ENCODE measurements around the gene GTF2A2.

The GTF2A2 gene

DNA sequence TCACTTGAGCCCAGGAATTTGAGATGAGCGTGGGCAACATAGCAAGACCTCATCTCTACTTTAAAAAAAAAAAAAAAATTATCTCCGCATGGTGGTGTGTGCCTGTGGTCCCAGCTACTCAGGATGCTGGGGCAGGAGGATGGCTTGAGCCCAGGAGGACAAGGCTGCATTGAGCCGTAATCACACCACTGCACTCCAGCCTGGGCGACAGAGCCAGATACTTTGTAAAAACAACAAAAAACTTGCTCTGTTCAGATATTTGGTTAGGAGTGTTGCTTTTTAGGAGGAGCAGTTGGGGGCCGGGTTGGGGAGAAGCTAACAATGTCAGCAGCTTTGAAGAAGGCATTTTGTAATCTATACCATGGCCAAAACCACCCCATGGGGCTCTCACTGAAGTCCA is 41.7 kb downstream of the GTF2A2 start:
- no peak for DNase-seq (ENCODE audit: low read depth)
- H3K4me3 ChIP-seq (ENCODE audit: low read depth, low read length): no peak overlapping the region
- TF ChIP-seq, protein P1, sequence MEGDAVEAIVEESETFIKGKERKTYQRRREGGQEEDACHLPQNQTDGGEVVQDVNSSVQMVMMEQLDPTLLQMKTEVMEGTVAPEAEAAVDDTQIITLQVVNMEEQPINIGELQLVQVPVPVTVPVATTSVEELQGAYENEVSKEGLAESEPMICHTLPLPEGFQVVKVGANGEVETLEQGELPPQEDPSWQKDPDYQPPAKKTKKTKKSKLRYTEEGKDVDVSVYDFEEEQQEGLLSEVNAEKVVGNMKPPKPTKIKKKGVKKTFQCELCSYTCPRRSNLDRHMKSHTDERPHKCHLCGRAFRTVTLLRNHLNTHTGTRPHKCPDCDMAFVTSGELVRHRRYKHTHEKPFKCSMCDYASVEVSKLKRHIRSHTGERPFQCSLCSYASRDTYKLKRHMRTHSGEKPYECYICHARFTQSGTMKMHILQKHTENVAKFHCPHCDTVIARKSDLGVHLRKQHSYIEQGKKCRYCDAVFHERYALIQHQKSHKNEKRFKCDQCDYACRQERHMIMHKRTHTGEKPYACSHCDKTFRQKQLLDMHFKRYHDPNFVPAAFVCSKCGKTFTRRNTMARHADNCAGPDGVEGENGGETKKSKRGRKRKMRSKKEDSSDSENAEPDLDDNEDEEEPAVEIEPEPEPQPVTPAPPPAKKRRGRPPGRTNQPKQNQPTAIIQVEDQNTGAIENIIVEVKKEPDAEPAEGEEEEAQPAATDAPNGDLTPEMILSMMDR (IDR thresholded peaks at IDR 0.05; ENCODE audit: low read depth, low read length, missing control alignments): no peak
- in situ Hi-C loops (cut with HindIII; ENCODE audit: low sequenced_read_pairs): no loop called here

DNA sequence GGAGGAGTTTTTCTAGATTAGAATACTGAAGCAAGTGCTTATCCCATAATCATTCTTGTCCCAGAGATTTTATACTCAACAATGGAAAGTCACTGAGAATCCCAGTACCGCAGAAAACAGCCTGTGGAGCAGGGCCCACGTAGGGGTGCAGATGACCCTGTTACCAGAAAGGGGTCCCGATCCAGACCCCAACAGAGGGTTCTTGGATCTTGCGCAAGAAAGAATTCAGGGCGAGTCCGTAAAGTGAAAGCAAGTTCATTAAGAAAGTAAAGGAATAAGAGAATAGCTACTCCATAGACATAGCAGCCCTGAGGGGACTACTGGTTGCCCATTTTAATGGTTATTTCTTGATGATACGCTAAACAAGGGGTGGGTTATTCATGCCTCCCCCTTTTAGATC is 43.2 kb downstream of the GTF2A2 start:
- TF ChIP-seq, protein P1 (IDR thresholded peaks at IDR 0.05; ENCODE audit: low read depth, low read length, missing control alignments): no peak
- no peak for DNase-seq (ENCODE audit: low read depth)
- no peak overlapping the region for H3K4me3 ChIP-seq (ENCODE audit: low read depth, low read length)
- in situ Hi-C loops (cut with HindIII; ENCODE audit: low sequenced_read_pairs): no loop called here

DNA sequence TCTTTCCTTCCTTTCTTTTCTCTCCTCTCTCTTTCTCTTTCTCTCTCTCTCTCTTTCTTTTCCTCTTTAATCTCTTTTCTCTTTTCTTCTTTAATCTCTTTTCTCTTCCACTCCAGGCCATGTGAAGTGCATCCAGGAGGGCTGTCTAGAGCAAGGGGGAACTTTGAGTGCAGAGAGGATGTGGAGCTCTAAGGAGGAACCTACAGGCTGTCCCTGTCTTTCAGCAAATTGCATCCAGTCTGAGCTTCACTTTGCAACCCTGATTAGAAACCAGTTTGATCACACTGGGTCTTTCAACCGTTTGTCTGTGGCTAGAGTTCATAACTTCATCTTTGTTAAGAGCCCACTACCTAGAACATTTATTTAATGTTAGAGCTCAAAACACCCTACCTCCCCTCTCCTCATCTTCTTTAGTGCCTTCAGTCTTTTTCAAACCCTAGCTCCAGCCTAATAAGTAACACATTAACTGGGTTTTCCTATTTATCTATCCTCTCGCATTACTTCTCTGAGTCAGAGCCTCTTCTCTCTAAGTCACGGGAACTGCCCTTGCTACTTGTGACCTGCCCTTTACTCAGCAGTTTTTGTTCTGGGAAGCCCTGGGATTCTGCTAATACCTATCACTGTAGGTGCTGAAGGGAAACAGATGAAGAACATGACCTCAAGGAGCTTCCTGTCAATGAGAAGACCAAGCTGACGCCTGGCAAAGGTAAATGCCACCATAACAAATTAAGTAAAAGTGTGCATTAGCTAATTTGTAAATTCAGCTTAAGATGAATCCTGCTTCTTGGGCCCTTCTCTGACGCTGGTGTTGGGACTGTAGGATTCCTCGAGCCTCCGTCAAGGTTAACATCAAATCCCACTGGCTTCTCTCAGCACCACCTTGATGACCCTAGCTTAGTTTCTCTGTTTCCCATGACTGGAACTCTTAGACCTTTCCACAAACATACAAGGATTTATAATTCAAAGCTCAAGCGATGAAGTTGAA is 45.7 kb downstream of the GTF2A2 start, which contains the start of gene GCNT3:
TSS of gene GCNT3 (plus strand) at position 508 of the 985 bp plus-strand sequence. CDS start 6,456 bp downstream, outside the sequence.
- no peak for DNase-seq (ENCODE audit: low read depth)
- no peak within 1 kb of the TSS for H3K4me3 ChIP-seq (ENCODE audit: low read depth, low read length)
- TF ChIP-seq, protein P1 (IDR thresholded peaks at IDR 0.05; ENCODE audit: low read depth, low read length, missing control alignments): no peak

DNA sequence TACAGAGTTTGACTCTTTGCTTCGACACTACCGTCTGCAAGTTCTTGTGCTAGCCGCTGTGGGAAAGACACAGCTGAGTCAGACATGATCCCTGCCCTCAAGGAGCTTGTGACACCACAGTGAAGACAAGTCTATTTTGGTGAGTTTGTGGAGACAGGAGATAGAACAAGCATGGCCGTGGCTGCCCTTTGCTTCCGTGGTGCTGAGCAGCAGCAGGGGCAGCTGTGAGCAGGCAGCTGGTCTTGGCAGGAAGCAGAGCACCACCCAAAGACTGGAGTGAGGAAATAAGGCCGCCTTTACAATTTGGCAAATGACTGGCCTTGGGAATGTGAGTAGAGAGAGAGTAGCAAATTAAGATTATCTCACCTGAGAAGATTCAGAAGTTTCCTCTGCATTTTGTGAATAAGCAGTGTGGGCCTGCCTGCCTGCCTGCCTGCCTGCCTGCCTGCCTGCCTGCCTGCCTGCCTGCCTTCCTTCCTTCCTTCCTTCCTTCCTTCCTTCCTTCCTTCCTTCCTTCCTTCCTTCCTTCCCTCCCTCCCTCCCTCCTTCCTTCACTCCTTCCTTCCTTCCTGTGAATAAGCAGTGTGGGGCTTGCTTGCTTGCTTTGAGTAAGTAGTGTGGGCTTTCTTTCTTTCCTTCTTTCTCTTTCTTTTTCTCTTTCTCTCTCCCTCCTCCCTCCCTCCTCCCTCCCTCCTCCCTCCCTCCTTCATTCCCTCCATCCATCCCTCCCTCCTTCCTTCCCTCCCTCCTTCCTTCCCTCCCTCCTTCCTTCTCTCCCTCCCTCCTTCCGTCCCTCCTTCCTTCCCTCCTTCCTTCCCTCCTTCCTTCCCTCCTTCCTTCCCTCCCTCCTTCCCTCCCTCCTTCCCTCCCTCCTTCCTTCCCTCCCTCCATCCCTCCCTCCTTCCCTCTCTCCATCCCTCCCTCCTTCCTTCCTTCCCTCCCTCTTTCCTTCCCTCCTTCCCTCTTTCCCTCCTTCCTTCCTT is 47.3 kb downstream of the GTF2A2 start:
- no peak overlapping the region for H3K4me3 ChIP-seq (ENCODE audit: low read depth, low read length)
- in situ Hi-C loops (cut with HindIII; ENCODE audit: low sequenced_read_pairs): no loop called here
- TF ChIP-seq, protein P1 (IDR thresholded peaks at IDR 0.05; ENCODE audit: low read depth, low read length, missing control alignments): no peak
- DNase-seq (ENCODE audit: low read depth): no peak

More for the DNA sequence above, 45.7 kb downstream of the GTF2A2 start, which contains the start of gene GCNT3:
- in situ Hi-C loops (cut with HindIII; ENCODE audit: low sequenced_read_pairs): no loop called here

DNA sequence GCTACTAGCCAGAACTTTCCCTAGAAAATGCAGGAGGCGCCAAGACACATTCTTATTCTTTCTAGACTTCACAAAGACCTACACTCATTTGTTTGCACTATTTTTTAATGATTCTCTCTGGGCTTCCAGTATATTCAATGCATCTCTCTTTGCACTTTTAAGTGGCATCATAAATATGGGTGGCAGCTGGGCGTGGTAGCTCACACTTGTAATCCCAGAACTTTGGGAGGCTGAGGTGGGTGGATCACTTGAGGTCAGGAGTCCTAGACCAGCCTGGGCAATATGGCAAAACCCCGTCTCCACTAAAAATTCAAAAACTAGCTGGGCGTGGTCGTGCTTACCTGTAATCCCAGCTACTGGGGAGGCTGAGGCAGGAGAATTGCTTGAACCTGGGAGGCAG is 51.3 kb downstream of the GTF2A2 start:
- TF ChIP-seq, protein P1 (IDR thresholded peaks at IDR 0.05; ENCODE audit: low read depth, low read length, missing control alignments): no peak
- no peak overlapping the region for H3K4me3 ChIP-seq (ENCODE audit: low read depth, low read length)
- no peak for DNase-seq (ENCODE audit: low read depth)
- in situ Hi-C loops (cut with HindIII; ENCODE audit: low sequenced_read_pairs): no loop called here

DNA sequence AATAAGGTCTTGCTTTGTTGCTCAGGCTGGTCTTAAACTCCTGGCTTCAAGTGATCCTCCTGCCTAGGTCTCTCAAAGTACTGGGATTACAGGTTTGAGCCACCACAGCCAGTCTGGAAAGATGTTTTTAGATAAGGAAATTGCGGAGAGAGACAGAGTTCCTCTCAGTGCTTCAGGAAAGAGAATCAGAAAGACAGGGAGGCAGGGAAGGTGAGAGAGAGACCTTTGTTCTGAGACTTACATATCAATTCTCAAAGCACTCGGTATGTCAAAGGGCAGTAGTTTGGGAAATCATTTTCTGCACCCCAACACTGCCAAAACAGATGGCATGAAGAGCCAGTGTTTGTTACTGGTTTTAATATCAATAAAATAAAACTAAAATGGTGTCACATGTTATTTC is 58.9 kb downstream of the GTF2A2 start:
- in situ Hi-C loops (cut with HindIII; ENCODE audit: low sequenced_read_pairs): no loop called here
- no peak overlapping the region for H3K4me3 ChIP-seq (ENCODE audit: low read depth, low read length)
- TF ChIP-seq, protein P1 (IDR thresholded peaks at IDR 0.05; ENCODE audit: low read depth, low read length, missing control alignments): no peak
- DNase-seq (ENCODE audit: low read depth): no peak
